Stimulated activated CD4-positive, alpha-beta T cell treated with anti-CD3 and anti-CD28 coated beads, Interleukin-4, amount 100 ng/mL, for 24 hours (primary cell): ENCODE measurements around the gene DDIT4.
A peak's percentile ranks its signal among the peaks of the same experiment; 100 is the strongest.
"Not testable (repeated sequence)": the region's sequence is repeated elsewhere in the genome, so short reads cannot be mapped to it uniquely, and the experiment has no call there.

Experiments used
- DNase-seq: peaks from one replicate; pipeline ENCODE4 v3.0.0-alpha.2; 2020

Gene DDIT4

DNA sequence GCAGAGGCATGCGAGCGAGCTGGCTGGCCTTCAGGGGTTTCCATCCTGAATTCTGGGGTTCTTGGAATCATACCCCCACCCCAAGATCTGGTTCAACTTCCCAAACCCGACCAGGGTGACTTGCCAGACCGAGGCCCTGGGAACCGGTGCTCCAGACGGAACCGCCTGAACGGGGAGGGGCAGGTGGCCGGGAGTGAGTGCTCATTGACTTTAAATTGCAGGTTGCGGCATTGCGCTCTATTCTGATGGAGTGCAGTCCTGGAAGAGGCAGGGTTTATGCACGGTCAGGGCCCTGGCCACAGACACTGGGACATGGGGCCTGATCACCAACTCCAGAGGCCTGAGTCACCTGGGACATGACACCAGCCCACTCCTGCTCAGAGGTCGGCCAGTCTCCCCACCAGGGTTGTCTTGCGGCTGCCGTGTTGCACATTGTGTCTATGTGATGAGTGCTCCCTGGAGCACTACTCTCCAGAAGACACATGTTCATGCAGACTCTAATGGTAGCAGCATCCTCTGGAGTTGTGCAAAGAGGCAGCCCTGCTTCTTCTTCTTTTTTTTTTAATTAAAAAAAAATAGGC is 5.8 kb upstream of the DDIT4 start:
- no peak for DNase-seq

- not testable (repeated sequence) for DNase-seq
These were observed 5.1 kb upstream of the DDIT4 start for GRCh38 chr10:72268475-72269200.

DNA sequence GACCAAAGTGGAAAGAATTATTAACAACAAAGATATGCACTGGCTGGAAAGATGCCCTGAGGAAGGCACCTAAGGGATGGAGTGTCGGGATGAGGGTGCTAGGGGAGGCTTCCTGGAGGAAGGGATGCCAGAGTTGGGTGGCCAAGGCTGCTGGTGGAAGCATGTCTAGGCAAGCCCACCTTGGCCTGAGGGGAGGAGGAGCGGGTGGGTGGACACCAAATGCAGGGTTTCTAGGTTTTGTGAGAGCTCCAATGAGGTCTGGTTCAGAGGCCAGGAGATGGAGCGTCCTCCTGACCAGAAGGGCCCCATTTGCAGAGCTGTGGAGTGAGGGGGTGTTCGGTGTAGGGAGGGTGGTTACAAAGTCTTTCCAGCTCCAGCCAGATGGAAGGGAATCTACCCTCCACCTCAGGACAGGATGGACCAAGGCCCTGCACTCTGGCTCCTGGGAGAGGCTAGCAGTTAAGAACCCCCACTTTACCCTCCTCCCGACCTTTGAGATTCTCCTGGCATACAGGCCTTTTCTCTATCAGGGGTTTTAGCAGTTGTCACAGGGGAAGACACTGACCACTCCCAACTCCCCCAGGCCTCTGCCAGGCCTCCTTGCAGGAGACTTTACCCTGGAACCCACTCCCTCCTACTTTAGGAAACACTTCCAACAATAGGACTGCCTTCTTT is 3.0 kb upstream of the DDIT4 start:
- no peak for DNase-seq

GRCh38 chr10:72272689-72273409 is 875 bp upstream of the DDIT4 start:
- no peak for DNase-seq

DNA sequence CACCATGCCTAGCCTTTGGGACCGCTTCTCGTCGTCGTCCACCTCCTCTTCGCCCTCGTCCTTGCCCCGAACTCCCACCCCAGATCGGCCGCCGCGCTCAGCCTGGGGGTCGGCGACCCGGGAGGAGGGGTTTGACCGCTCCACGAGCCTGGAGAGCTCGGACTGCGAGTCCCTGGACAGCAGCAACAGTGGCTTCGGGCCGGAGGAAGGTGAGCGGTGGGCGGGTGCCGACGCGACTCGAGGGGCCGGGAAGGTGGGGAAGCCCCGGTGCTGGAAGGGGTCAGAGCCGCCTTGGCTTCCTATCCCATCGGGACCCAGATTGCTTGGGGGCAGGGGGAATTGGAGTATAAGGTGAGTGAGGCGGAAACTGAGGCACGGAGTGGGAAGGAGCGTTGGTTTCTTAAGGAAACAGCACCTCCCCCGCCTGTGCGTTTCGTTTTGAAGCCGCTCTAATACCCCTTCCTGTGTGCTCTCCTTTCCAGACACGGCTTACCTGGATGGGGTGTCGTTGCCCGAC is 547 bp downstream of the DDIT4 start:
- no peak for DNase-seq

DNA sequence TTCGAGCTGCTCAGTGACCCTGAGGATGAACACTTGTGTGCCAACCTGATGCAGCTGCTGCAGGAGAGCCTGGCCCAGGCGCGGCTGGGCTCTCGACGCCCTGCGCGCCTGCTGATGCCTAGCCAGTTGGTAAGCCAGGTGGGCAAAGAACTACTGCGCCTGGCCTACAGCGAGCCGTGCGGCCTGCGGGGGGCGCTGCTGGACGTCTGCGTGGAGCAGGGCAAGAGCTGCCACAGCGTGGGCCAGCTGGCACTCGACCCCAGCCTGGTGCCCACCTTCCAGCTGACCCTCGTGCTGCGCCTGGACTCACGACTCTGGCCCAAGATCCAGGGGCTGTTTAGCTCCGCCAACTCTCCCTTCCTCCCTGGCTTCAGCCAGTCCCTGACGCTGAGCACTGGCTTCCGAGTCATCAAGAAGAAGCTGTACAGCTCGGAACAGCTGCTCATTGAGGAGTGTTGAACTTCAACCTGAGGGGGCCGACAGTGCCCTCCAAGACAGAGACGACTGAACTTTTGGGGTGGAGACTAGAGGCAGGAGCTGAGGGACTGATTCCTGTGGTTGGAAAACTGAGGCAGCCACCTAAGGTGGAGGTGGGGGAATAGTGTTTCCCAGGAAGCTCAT is 1.1 kb downstream of the DDIT4 start:
- peak; percentile 76 for DNase-seq

GRCh38 chr10:72275351-72276012 is 1.8 kb downstream of the DDIT4 start:
- DNase-seq: no peak

DNA sequence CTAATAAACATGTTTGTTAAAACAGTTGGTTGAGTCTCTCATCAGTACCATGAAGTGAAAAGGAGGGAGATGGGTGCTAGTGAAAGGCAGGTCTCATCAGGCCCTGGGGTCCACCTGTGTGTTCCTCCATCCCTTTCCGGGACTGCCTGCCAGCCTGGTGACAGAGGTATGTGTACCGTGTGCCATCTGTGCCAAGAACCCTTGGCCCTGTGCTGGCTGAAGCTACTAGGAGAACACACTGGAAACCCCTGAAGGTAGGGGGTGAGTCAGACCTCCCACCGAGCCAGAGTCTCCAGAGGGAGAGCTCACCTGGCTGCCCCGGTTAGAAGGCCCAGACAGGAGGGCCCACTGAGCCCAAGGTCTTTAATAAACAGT is 2.3 kb downstream of the DDIT4 start:
- no peak for DNase-seq

- DNase-seq: no peak
These were observed 3.0 kb downstream of the DDIT4 start for GRCh38 chr10:72276421-72277339.

GRCh38 chr10:72277340-72277995 is 3.7 kb downstream of the DDIT4 start:
- DNase-seq: no peak

DNA sequence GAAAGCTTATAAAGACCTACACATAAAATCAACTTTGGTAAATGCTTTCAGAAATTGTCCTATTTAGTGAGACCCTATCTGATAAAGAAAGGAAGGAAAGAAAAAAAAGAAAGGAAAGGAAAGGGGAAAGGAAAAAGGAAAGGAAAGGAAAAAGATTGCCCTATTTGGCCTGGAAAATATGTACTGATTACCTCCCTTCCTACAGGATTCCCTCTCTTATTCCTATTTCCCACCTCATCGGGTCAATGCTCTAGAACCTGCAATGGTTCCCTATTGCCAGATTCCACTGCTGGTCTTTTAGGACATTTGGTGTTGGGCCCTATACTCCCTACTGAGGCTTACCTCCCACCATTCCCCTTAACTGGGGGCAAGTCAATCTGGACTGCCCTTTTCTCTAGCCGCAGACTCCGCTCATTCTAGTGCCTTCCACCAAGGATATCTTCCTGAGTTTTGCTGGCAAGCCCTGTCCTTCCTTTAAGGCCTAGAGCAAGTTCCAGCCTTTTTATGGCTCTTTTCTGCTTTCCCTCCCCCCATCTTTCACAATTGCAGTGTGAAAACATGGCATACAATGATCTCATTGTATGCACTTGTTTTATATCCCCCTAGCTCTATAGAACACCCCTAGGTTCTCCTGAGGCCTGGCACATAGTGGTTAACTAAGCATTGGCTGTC is 4.4 kb downstream of the DDIT4 start:
- no peak for DNase-seq

DNA sequence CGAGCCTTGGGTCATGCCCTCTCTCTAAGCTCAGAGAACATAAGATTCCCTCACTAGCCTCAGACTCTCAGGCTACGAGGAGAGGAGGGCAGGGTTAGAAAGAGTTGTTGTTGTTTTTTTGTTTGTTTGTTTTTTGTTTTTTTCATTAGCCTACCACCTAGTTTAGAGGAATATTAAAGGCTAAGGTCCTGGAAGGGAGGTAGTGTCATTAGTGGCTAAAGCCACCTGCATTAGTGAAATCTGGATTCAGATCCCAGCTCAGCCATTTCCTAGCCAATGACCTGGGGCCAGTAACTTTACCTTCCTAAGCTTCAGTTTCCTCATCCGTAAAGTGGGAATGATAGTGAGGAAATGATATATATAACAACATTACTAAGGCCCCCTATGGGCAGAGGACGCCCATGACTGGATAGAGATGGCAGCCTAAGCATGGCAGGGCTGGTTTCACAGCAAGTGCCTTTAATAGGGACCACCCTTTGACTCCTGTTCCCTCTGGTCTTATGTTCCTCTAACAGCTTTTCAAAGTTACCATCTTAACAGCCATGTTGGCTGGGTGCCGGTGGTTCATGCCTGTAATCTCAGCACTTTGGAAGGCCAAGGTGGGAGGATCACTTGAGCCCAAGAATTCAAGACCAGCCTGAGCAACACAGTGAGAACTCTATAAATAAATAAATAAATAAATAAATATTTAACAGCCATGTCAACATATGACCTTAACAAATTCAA is 5.1 kb downstream of the DDIT4 start:
- DNase-seq: no peak

GRCh38 chr10:72279587-72279986 is 5.9 kb downstream of the DDIT4 start:
- not testable (repeated sequence) for DNase-seq

DNA sequence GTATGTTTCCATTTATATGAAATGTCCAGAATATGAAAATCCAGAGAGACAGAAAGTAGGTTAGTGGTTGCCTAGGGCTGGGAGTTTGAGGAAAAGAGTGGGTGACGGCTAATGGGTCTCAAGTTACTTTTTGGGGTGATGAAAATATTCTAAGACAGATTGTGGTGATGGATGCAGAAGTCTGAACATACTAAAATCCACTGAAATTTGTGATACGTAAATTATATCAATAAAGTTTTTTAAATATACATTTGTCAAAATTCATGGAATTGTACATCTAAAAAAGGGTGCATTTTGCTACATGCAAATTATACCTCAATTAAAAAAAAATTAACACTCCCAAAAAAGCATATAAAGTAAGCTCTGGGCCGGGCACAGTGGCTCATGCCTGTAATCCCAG is 9.4 kb downstream of the DDIT4 start:
- no peak for DNase-seq

- no peak for DNase-seq
These were observed 12.3 kb downstream of the DDIT4 start for GRCh38 chr10:72285972-72286521.

DNA sequence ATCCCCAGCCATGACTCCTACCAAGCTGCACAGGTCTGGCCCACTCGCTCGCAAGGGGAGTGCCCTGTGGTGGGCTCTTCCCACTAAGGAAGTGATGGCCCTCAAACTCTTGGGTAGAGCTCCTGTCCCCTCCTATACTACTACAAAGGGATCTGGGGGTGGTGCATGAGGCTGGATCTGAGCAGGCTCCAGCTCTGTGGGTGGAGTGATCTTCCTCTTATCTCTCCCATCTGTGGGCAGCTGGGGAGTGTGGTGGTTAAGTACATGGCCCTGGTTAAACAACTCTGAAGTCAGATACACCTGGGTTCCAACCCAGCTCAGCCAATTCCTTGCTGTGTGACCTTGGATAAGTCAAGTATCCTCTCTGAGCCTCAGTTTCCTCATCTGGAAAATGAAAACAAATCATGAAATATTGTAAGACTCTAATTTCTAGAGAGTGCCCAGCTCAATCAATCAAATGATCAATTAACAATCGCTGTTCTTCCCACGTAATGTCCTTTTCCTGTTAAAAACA is 17.4 kb downstream of the DDIT4 start:
- DNase-seq: no peak

DNA sequence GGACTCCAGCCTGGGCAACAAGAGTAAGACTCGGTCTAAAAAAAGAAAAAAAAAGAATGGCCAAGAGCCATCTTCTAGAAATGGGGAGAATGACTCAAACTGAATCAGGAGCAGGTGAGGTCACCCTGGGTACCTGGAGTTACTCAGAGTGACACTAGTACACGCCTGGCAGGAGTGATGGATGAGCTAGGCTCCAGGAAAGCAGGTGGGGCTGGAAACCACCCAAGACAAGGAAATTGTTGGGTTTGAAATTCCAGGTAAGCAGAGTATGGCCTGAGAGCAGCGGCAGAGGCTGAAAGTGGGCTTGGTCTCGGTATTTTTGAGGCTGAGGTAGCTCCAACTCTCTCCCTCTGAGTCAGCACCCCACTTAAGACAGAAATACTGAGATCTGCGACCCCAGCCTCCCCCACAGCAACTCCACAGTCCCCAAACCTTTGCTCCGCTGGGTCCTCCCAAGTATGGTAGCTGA is 18.5 kb downstream of the DDIT4 start:
- DNase-seq: peak; percentile 69

DNA sequence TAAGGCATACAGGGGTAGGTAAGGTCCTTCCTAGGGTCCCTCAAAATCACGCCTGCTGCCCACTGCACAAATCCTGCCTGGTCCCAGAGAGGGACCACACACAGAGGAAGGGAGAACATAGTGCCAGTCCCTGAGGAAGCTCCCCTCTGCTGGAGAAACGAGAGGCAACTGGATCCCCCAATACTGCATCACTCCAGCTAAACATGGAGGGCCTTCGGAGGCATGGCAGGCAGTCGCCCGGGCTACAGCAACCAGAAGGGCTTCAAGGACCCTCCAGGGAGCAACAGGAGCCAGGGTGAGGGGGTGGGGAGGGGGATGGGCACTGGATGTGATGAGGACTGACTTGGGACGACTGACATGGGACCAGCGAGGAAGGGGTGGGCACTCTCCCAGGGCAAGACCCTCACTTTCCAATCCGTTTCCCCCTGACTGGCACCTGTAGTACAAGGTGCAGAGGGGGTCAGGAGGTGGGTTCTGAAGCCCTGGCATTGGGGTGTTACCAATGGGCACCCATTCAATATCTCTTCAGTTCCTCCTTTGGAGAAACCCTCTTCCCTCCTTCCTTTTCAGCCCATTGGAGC is 21.7 kb downstream of the DDIT4 start:
- DNase-seq: no peak
